CD4-positive, CD25-positive, alpha-beta regulatory T cell (primary cell): ENCODE results near the gene RRAS2. TPM values are rescaled to one million over a fixed set of nuclear protein-coding genes. Genes with fewer than 3 reads are reported as not detected.
A peak's percentile ranks its signal among the peaks of the same experiment; 100 is the strongest.

Experiments used
- ATAC-seq, 2 donors: fragments of 150-1000 bp; cut with Tn5 transposase; one replicate each; pipeline ENCODE4 v1.10.0; 2021; ENCODE audit warnings: low read depth in 2 of 2, moderate number of reproducible peaks in 2 of 2, moderate library complexity in 1 of 2
- DNase-seq, 3 donors: peaks; one replicate each; pipeline versions ENCODE4 v3.0.0 to v3.0.0-alpha.2; 2012 to 2022; ENCODE audit warnings: mixed read lengths in 1 of 3
- H3K27ac ChIP-seq: one replicate; pipeline ENCODE4 v1.7.0; 2013; ENCODE audit warnings: mild to moderate bottlenecking, low read length; ENCODE audit not compliant: insufficient read depth, poor library complexity, severe bottlenecking
- H3K27me3 ChIP-seq: one replicate; pipeline ENCODE4 v1.7.0; 2013; ENCODE audit warnings: low read length; ENCODE audit not compliant: control insufficient read depth, insufficient read depth
- H3K36me3 ChIP-seq: one replicate; pipeline ENCODE4 v1.7.0; 2013; ENCODE audit warnings: mild to moderate bottlenecking, low read length, moderate library complexity; ENCODE audit not compliant: control insufficient read depth, insufficient read depth
- H3K4me1 ChIP-seq: 2 replicates; pipeline ENCODE4 v1.7.0; 2013; ENCODE audit warnings: mild to moderate bottlenecking, low read length; ENCODE audit not compliant: insufficient read depth, control insufficient read depth, poor library complexity, severe bottlenecking
- H3K4me3 ChIP-seq: one replicate; pipeline ENCODE4 v1.7.0; 2013; ENCODE audit warnings: low read depth, mild to moderate bottlenecking, low read length, moderate library complexity
- H3K9me3 ChIP-seq, 2 experiments: 1 replicate in 1 of 2; 2 replicates in 1 of 2; pipeline ENCODE4 v1.7.0; 2013; ENCODE audit warnings: low read length in 2 of 2, mild to moderate bottlenecking in 1 of 2, moderate library complexity in 1 of 2; ENCODE audit not compliant: control insufficient read depth in 2 of 2
- H3K27ac Mint-ChIP-seq, 3 donors: one replicate each; pipeline ENCODE4 v1.8.0; 2020 to 2022; ENCODE audit warnings: mild to moderate bottlenecking in 3 of 3, mixed read lengths in 3 of 3, moderate library complexity in 2 of 3
- H3K27me3 Mint-ChIP-seq: one replicate; pipeline ENCODE4 v1.8.0; 2022; ENCODE audit warnings: mild to moderate bottlenecking, mixed read lengths
- H3K36me3 Mint-ChIP-seq: one replicate; pipeline ENCODE4 v1.8.0; 2020; ENCODE audit warnings: mixed read lengths
- H3K4me1 Mint-ChIP-seq, 4 donors: one replicate each; pipeline ENCODE4 v1.8.0; 2020 to 2022; ENCODE audit warnings: mixed read lengths in 4 of 4, mild to moderate bottlenecking in 1 of 4
- H3K4me3 Mint-ChIP-seq, 4 donors: one replicate each; pipeline ENCODE4 v1.8.0; 2020 to 2022; ENCODE audit warnings: mild to moderate bottlenecking in 4 of 4, mixed read lengths in 4 of 4, moderate library complexity in 3 of 4
- H3K9me3 Mint-ChIP-seq, 7 donors: one replicate each; pipeline ENCODE4 v1.8.0; 2020 to 2022; ENCODE audit warnings: mixed read lengths in 7 of 7, mild to moderate bottlenecking in 3 of 7, moderate library complexity in 2 of 7
- polyA plus RNA-seq, 4 donors: library from polyadenylated mRNA; unstranded; fragments of 300-500 nt; fragmentation: Illumina TruSeq; gene quantifications; one replicate each; pipeline ENCODE4 v1.2.3, GENCODE V29; 2021
- total RNA-seq: library from RNA; stranded (reverse); gene quantifications from one replicate; pipeline ENCODE4 v1.2.3, GENCODE V29; 2022

Gene RRAS2
- total and polyA plus RNA-seq, 5 donors from 2014 or later, result 1.8 to 13.9 (median 4.2) TPM

DNA sequence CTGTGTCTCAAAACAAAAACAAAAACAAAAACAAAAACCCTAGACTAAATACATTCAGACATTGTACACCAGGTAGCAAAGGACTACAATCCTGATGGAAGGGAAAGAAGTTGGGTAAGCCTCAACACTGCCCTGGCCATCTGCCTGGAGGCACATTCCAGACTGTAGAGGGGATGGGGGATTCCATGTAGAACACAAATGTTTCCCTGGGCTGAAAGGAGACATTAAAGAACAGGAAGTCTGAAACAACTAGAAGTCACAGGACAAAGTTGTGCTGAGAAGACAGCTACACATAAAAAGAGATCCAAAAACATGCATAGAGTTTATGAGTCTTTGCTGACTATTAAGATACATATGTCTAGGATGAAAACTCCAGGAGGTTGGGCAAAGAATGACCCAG lies 83.9 kb downstream of the RRAS2 start:
- Mint-ChIP-seq H3K36me3 (no peaks in the 10 kb centered on the region), H3K4me3 (no peak overlapping the region), H3K27me3 (no peaks in the 10 kb centered on the region), H3K4me1 (peaks cover 22 to 28% (median 25%) of the 10 kb centered on the region in 4 donors), H3K9me3 (peaks cover 0 to 5% (median 0%) of the 10 kb centered on the region in 7 donors), H3K27ac (peak overlapping the region in 1 of 3 donors; percentile 12)
- DNase-seq (no peak), ATAC-seq (no peak)
- no peaks in the 10 kb centered on the region for H3K9me3 ChIP-seq
- no peak overlapping the region for H3K4me3 ChIP-seq
- H3K36me3 ChIP-seq, result no peaks in the 10 kb centered on the region
- H3K27me3 ChIP-seq, result no peaks in the 10 kb centered on the region
- peaks cover 20% of the 10 kb centered on the region for H3K4me1 ChIP-seq
- H3K27ac ChIP-seq, result no peak overlapping the region

DNA sequence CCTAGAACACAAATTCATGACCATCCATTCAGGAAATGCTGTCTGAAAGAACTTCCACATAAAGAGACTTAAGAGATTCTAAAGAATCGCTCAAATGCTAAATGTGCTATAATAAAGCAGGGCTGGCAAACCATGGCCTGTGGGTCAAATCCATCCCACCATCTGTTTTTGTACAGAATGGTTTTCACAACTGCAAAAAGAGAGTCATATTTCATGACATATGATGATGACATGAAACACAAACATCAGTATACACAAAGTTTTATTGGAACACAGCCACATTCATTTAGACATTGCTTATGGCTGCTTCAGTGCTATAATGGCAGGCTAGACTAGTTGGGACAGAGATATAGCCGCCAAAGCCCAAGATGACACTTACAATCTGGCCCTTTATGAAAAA lies 85.1 kb downstream of the RRAS2 start:
- Histone ChIP-seq H3K4me1 (peaks cover 26% of the 10 kb centered on the region), H3K36me3 (no peaks in the 10 kb centered on the region), H3K27ac (no peak overlapping the region), H3K9me3 (no peaks in the 10 kb centered on the region), H3K4me3 (no peak overlapping the region), H3K27me3 (no peaks in the 10 kb centered on the region)
- ATAC-seq (no peak), DNase-seq (no peak)
- no peaks in the 10 kb centered on the region for H3K27me3 Mint-ChIP-seq
- no peak overlapping the region for H3K4me3 Mint-ChIP-seq
- H3K36me3 Mint-ChIP-seq, result no peaks in the 10 kb centered on the region
- H3K27ac Mint-ChIP-seq, result no peak overlapping the region
- peaks cover 0 to 5% (median 0%) of the 10 kb centered on the region in 7 donors for H3K9me3 Mint-ChIP-seq
- peaks cover 28 to 33% (median 31%) of the 10 kb centered on the region in 4 donors for H3K4me1 Mint-ChIP-seq

DNA sequence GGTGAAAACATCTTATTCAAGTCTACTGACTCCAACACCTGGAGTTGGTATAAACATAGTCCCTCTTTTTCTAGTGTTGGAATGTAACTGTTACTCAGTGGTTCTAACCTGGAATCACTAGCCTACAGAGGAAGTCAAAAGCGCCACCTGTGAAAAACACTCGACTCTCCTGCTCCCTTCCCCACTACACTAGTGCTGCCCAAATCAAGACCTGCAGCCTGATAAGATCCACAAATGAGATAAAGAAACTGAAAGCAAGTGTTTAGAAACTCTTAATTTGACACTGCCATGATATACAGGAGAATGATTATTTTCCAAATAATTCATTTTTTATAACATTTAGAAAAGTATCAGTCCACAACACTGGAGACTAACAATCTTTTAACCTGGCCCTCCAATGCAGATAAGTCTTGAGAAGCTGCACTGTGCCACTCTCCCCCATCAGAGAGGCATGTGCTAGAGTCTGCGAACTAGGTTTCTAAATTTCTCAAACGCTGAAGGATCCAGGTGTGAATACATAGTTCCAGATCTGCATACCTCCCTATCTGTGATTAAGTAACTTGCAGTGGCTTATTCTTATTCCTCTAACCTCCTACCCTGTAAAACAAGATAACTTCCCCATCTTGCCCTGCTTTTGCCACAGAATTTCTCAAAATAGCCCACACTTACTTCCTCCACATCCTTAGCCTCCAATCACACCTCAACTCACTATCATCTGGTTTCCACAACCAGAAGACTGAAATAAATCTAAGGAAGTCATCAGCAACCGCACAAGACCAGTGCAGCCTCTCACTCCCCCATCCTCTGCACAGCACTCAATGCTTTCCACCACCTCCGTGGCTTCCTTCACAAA lies 88.1 kb downstream of the RRAS2 start:
- Mint-ChIP-seq H3K9me3 (no peaks in the 10 kb centered on the region), H3K4me3 (peak overlapping the region; percentile 2 to 78 (median 42)), H3K4me1 (peaks cover 26 to 32% (median 29%) of the 10 kb centered on the region in 4 donors), H3K36me3 (no peaks in the 10 kb centered on the region), H3K27me3 (no peaks in the 10 kb centered on the region), H3K27ac (peak overlapping the region; percentile 9 to 75 (median 44))
- peak overlapping the region; percentile 65 for H3K4me3 ChIP-seq
- no peaks in the 10 kb centered on the region for H3K36me3 ChIP-seq
- ATAC-seq, result peak; percentile 65 to 69
- DNase-seq, result peak in 2 of 3 donors; percentile 8 to 63
- H3K4me1 ChIP-seq, result peaks cover 26% of the 10 kb centered on the region
- H3K27me3 ChIP-seq, result no peaks in the 10 kb centered on the region
- peak overlapping the region; percentile 28 for H3K27ac ChIP-seq
- no peaks in the 10 kb centered on the region for H3K9me3 ChIP-seq

DNA sequence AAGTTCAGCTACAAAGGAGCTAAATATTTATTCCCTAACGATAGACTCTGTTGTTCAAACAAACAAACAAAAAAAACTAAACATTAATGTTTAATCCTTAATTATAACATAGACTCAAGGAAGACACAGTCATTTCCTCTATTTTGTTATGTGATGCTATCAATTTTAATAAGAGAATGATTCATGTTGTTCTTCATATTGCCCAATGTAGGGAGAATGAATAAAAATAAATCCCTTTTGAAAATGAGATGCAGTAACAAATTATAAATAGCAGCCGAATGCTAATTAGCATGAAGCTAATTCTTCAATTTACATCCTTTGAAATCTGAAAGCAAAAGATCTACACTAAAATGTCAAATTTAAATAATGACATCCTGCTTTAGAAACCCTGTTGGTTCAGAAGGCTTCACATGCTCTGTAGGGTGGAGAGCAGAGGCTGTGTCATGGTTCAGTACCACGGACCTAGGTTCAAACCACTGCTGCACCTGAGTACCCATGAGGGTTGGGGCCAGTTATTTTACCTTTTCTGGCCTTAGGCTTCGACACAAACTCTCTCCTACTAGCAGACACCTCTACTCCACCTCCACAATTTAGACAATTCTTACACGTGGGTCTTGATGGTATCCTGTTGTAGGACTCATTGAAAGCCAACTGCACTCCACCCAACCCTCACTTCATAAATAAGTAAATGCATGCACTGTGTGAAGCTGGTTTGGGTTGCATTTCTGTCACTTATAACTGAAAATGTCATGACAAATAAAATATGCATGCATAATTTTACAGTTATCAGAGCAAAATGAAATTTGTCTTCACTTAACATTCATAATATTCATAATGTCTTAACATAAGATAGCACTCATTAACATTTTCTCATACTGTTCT lies 89.0 kb downstream of the RRAS2 start:
- Histone ChIP-seq H3K9me3 (no peaks in the 10 kb centered on the region), H3K27ac (no peak overlapping the region), H3K4me1 (peaks cover 26% of the 10 kb centered on the region), H3K36me3 (no peaks in the 10 kb centered on the region), H3K4me3 (peak overlapping the region; percentile 65), H3K27me3 (no peaks in the 10 kb centered on the region)
- Mint-ChIP-seq H3K4me1 (peaks cover 25 to 29% (median 27%) of the 10 kb centered on the region in 4 donors), H3K36me3 (peaks cover 8% of the 10 kb centered on the region), H3K9me3 (no peaks in the 10 kb centered on the region), H3K4me3 (peak overlapping the region in 2 of 4 donors; percentile 2 to 4), H3K27me3 (no peaks in the 10 kb centered on the region), H3K27ac (peak overlapping the region in 1 of 3 donors; percentile 44)
- ATAC-seq, result peak; percentile 26 to 53
- DNase-seq, result peak in 1 of 3 donors; percentile 60

DNA sequence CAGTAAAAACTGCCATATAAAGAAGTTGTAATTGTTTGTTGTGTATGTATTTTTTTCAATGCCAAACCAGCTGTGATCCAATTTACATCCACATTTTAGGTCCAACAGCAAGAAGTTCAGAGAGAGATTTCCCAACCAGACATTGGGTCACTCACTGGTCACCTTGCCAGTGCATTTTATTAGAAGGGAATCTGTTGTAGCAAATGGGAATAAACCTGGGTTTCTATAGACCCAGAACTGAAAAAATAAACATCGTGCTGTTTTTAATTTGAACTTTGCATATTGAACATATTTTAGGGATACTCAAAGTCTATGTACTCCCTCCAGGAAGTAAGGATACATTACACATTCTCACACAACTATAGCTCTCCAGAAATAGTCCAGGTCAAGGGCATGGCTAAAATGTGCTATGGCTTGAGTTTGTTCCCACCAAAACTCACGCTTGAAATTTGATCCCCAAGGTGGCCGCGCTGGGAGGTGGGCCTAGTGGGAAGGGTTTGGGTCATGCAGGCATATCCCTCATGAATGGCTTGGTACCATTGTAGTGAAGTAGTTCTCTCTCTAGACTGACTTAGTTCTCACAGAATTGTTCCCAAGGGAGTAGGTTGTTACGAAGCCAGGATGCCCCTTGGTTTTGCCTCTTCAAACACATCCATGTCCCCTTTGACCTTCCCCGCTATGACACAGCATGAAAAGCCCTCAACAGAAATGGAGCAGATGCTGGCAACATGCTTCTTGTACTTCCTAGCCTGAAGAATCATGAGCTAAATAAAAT lies 90.9 kb downstream of the RRAS2 start:
- Histone ChIP-seq H3K27ac (no peak overlapping the region), H3K36me3 (no peaks in the 10 kb centered on the region), H3K4me1 (peaks cover 26% of the 10 kb centered on the region), H3K27me3 (no peaks in the 10 kb centered on the region), H3K9me3 (no peaks in the 10 kb centered on the region), H3K4me3 (no peak overlapping the region)
- DNase-seq, result no peak
- Mint-ChIP-seq H3K4me1 (peaks cover 25 to 29% (median 27%) of the 10 kb centered on the region in 4 donors), H3K4me3 (peak overlapping the region in 1 of 4 donors; percentile 55), H3K36me3 (peaks cover 19% of the 10 kb centered on the region), H3K27ac (no peak overlapping the region), H3K27me3 (no peaks in the 10 kb centered on the region), H3K9me3 (no peaks in the 10 kb centered on the region)
- ATAC-seq, result no peak

DNA sequence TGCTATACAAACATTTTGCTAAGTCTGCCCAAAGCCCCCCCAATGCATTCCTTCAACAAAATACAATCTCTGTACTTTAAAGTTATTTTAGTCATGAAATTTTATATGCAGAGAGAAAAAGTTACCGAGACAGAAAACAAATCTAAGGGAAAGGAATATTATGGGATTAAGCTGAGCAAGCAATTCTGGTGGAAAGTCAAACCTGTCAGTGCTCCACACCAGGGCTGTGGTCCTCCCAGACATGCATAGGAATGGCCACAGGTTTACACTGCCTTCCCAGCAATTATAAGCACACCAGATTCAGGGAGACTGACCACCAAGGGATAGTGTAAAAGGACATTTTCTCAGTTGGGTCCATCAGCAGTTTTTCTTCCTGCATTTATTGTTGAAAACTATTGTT lies 92.4 kb downstream of the RRAS2 start:
- no peaks in the 10 kb centered on the region for H3K9me3 ChIP-seq
- H3K4me3 ChIP-seq, result no peak overlapping the region
- H3K27ac ChIP-seq, result no peak overlapping the region
- Mint-ChIP-seq H3K4me3 (no peak overlapping the region), H3K4me1 (peaks cover 18 to 21% (median 20%) of the 10 kb centered on the region in 4 donors), H3K9me3 (no peaks in the 10 kb centered on the region), H3K36me3 (peaks cover 19% of the 10 kb centered on the region), H3K27ac (peak overlapping the region in 1 of 3 donors; percentile 18), H3K27me3 (no peaks in the 10 kb centered on the region)
- no peaks in the 10 kb centered on the region for H3K36me3 ChIP-seq
- H3K27me3 ChIP-seq, result no peaks in the 10 kb centered on the region
- DNase-seq, result no peak
- ATAC-seq, result no peak
- H3K4me1 ChIP-seq, result peaks cover 21% of the 10 kb centered on the region

DNA sequence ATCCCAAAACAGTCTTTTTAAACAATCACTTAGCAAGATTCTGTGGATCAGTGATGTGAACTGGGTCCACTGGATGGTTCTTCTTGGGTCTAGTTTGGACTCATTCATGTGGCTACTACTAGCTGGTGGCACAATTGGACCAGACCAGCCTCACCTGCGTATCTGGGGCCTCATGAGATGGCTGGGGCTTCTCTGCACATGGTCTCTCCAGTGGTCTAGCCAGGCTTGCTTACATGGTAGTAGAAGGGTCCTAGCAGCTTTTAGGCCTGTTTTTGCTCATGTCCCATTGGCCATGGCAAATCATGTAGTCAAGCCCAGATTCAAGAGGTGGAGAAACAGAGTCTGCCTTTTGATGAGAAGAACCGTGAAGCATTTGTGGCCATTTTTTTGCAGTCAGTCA lies 94.0 kb downstream of the RRAS2 start:
- Histone ChIP-seq H3K9me3 (no peaks in the 10 kb centered on the region), H3K36me3 (no peaks in the 10 kb centered on the region), H3K4me3 (no peak overlapping the region), H3K27me3 (no peaks in the 10 kb centered on the region), H3K27ac (no peak overlapping the region), H3K4me1 (peaks cover 6% of the 10 kb centered on the region)
- ATAC-seq (no peak), DNase-seq (no peak)
- H3K4me1 Mint-ChIP-seq, result peaks cover 3 to 5% (median 5%) of the 10 kb centered on the region in 4 donors
- H3K4me3 Mint-ChIP-seq, result no peak overlapping the region
- no peak overlapping the region for H3K27ac Mint-ChIP-seq
- no peaks in the 10 kb centered on the region for H3K9me3 Mint-ChIP-seq
- H3K27me3 Mint-ChIP-seq, result no peaks in the 10 kb centered on the region
- H3K36me3 Mint-ChIP-seq, result peaks cover 19% of the 10 kb centered on the region
